Uterus (tissue), 4 donors: ENCODE data around the gene TP53BP1. TPM values are rescaled to one million over a fixed set of nuclear protein-coding genes. Genes with fewer than 3 reads are reported as not detected.

Experiments used
- DNase-seq, 2 donors: peaks; one replicate each; pipeline ENCODE4 v3.0.0-alpha.2; 2019 to 2020
- H3K27ac ChIP-seq, 2 donors: fragments of 200-600 bp; sonication (generic); 1 replicate in 1 of 2; 2 replicates in 1 of 2; pipeline ENCODE4 v1.5.1; 2016 to 2018
- H3K27me3 ChIP-seq, 2 donors: fragments of 200-600 bp; sonication (generic); one replicate each; pipeline ENCODE4 v1.5.1; 2018 to 2019; ENCODE audit warnings: control low read depth in 1 of 2
- H3K36me3 ChIP-seq, 2 donors: fragments of 200-600 bp; sonication (generic); one replicate each; pipeline ENCODE4 v1.5.1; 2019; ENCODE audit warnings: control low read depth in 1 of 2
- H3K4me1 ChIP-seq, 2 donors: fragments of 200-600 bp; sonication (generic); one replicate each; pipeline ENCODE4 v1.5.1; 2018 to 2019; ENCODE audit warnings: control low read depth in 1 of 2
- H3K4me3 ChIP-seq, 2 donors: fragments of 200-600 bp; sonication (generic); 1 replicate in 1 of 2; 2 replicates in 1 of 2; pipeline ENCODE4 v1.5.1; 2018 to 2019; ENCODE audit warnings: mild to moderate bottlenecking in 1 of 2
- H3K9me3 ChIP-seq, 2 donors: fragments of 200-600 bp; sonication (generic); one replicate each; pipeline ENCODE4 v1.5.1; 2019; ENCODE audit warnings: control low read depth in 1 of 2
- POLR2A ChIP-seq, 2 donors: fragments of 450-650 bp; IDR thresholded peaks; one replicate each; pipeline ENCODE4 v1.6.1; 2016; ENCODE audit warnings: antibody characterized with exemption in 2 of 2, mild to moderate bottlenecking in 1 of 2, moderate library complexity in 1 of 2
- intact Hi-C: fragments of 100-400 bp; cut with DNase I; formaldehyde crosslinking; loops from one replicate; pipeline ENCODE4 v1.15.1; 2023; ENCODE audit warnings: low total_unique reads
- total RNA-seq, 4 donors: library from RNA; depleted of rRNA in 3 of 4; stranded (reverse); fragments of >200 nt in 3 of 4; gene quantifications; one replicate each; pipeline versions ENCODE4 v1.1.0 to v1.2.4, GENCODE V29; 2014 to 2023
- TF ChIP-seq, protein P1 (sequence below), 4 experiments: fragments of 200-600 bp in 2 of 4; fragments of 450-650 bp in 2 of 4; sonication (generic) in 2 of 4; IDR thresholded peaks; one replicate each; pipeline ENCODE4 v1.5.1; 2016 to 2019; ENCODE audit warnings: antibody characterized with exemption in 4 of 4, mild to moderate bottlenecking in 2 of 4, moderate library complexity in 1 of 4
- donor health status: DM: yes; HTN: yes; CAD: no.

TP53BP1 gene
- total RNA-seq, 4 donors from 2014 or later: 30.2 to 150 (median 51.4) TPM

DNA sequence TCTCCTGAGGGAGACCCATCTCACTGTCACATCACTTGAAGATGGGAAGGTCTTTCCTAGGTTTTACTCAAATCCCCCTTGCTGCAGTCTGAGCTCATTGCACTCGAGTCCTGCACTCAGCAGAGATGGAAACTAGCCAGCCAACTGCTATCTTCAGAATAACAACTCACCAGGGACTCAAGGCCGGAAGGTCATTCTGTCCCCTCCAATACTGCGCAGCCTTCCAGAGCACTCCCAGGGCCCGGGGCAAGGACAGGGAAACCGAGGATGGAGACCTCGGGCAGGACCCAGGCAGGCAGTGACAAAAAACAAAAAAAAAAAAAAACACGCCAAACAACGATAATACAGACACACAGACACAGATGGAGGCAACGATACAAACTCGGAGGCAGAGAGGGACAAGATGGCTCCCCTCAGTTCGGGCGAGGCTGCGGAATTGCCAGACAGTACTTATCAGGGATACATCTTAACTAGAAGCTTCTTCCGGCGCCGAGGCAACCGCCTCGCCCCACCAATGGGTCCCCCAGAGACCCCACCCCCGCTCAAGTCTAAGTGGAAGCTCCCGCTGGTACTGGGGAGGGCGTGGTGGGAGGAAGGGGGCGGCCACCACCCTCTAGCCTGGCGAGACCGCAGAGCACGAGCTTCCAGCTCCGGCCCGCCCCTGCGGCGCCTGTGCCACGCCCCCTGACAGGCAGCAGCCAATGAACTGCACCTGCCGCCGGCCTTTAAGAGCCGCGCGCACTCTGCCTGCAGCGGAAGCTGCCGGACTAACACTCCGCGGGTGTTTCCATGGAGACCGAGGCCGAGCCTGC, 17.4 kb upstream of the TP53BP1 start:
- no peaks in the 10 kb centered on the region for H3K27me3 ChIP-seq
- H3K4me1 ChIP-seq: peaks cover under 1 to 13% of the 10 kb centered on the region in 2 donors
- intact Hi-C loops: no loop called here
- TF ChIP-seq, protein P1, sequence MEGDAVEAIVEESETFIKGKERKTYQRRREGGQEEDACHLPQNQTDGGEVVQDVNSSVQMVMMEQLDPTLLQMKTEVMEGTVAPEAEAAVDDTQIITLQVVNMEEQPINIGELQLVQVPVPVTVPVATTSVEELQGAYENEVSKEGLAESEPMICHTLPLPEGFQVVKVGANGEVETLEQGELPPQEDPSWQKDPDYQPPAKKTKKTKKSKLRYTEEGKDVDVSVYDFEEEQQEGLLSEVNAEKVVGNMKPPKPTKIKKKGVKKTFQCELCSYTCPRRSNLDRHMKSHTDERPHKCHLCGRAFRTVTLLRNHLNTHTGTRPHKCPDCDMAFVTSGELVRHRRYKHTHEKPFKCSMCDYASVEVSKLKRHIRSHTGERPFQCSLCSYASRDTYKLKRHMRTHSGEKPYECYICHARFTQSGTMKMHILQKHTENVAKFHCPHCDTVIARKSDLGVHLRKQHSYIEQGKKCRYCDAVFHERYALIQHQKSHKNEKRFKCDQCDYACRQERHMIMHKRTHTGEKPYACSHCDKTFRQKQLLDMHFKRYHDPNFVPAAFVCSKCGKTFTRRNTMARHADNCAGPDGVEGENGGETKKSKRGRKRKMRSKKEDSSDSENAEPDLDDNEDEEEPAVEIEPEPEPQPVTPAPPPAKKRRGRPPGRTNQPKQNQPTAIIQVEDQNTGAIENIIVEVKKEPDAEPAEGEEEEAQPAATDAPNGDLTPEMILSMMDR (IDR thresholded peaks at IDR 0.05): peak in 2 of 4 experiments; percentile 27 to 36
- TF ChIP-seq POLR2A (IDR thresholded peaks at IDR 0.05): peak; percentile 63 to 76
- DNase-seq: peak; percentile 98
- no peaks in the 10 kb centered on the region for H3K36me3 ChIP-seq
- H3K4me3 ChIP-seq: peak overlapping the region; percentile 37 to 55
- peak overlapping the region; percentile 85 to 86 for H3K27ac ChIP-seq
- H3K9me3 ChIP-seq: no peaks in the 10 kb centered on the region

DNA sequence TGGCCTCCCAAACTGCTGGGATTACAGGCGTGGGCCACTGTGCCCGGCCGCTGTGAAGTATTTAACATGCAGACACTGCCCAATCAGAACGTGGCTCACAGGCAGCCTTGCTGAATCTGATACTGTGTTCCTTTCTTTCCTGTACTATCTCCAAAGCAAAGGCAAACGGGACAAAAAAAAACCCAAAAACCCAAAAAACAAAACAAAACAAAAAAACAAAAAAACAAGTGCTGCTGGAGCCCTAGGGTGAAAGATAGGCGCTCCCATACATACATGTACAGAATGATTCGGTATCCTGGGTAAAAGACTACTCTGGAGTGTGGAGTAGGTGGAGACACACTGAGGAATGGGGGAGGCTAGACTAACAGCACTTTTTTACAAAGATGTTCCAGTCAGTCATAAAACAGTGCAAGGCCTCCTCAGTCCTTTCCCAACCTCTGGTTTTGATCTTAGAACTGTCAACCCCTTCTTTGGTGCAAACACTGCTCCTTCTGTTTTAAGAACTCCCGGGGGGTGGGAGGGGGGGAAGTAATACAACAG, 16.8 kb upstream of the TP53BP1 start:
- H3K4me1 ChIP-seq: peaks cover 0 to 13% of the 10 kb centered on the region in 2 donors
- no peaks in the 10 kb centered on the region for H3K36me3 ChIP-seq
- H3K9me3 ChIP-seq: no peaks in the 10 kb centered on the region
- intact Hi-C loops: no loop called here
- no peak for TF ChIP-seq POLR2A (IDR thresholded peaks at IDR 0.05)
- TF ChIP-seq, protein P1 (IDR thresholded peaks at IDR 0.05): no peak
- peak in 1 of 2 donors; percentile 36 for DNase-seq
- peak overlapping the region; percentile 37 to 55 for H3K4me3 ChIP-seq
- peak overlapping the region; percentile 85 to 86 for H3K27ac ChIP-seq
- H3K27me3 ChIP-seq: no peaks in the 10 kb centered on the region

DNA sequence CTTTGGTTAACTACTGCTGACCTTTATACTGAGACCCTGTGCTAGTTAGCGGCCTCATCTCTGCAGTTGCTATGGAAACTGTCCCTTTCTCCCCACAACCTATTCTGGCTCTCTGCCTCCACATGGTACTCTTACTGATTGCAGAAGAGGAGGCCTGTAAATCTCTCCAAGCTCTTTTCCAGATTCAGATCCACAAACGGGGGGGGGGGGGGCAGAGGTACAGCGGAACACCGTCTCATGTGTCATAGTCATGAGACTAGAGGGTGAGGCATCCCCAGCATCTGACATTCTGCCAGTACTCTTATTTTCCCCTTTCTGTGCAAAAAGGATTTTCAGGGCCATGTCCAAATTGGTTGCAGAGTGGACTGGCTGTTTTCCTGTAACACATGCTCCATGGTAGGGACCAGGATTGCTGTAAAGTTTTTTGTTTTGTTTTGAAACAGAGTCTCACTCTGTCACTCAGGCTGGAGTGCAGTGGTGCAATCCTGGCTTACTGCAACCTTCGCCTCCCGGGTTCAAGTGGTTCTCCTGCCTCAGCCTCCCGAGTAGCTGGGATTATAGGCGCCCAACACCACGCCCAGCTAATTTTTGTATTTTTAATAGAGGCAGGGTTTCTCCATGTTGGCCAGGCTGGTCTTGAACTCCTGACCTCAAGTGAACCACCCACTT, 16.2 kb upstream of the TP53BP1 start:
- Histone ChIP-seq H3K27ac (peak overlapping the region; percentile 85 to 86), H3K9me3 (no peaks in the 10 kb centered on the region), H3K4me1 (peaks cover 0 to 13% of the 10 kb centered on the region in 2 donors), H3K4me3 (peak overlapping the region; percentile 37 to 55), H3K27me3 (no peaks in the 10 kb centered on the region), H3K36me3 (no peaks in the 10 kb centered on the region)
- DNase-seq: peak; percentile 51 to 67
- TF ChIP-seq POLR2A (IDR thresholded peaks at IDR 0.05): no peak
- TF ChIP-seq, protein P1 (IDR thresholded peaks at IDR 0.05): peak in 1 of 4 experiments; percentile 8
- intact Hi-C loops: no loop called here

DNA sequence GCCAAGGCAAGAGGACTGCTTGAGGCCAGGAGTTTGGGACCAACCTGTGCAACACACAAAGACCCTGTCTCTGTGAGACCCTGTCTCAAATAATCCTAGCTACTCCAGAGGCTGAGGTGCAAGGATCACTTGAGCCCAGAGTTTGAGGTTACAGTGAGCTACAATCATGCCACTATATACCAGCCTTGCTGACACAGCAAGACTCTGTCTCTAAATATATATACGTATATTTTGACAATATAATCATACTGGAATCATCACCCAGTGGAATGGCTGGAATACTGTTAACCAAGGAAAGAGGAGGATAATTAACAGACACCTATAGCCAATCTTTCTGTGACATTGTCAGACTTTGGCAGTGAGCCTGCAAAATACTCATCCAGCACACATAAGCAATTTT, 15.5 kb upstream of the TP53BP1 start:
- no peaks in the 10 kb centered on the region for H3K27me3 ChIP-seq

More for the DNA sequence above, 15.5 kb upstream of the TP53BP1 start:
- no peak for TF ChIP-seq POLR2A (IDR thresholded peaks at IDR 0.05)
- TF ChIP-seq, protein P1 (IDR thresholded peaks at IDR 0.05): no peak
- Histone ChIP-seq H3K27ac (peak overlapping the region; percentile 85 to 86), H3K4me1 (peaks cover 0 to 13% of the 10 kb centered on the region in 2 donors), H3K36me3 (no peaks in the 10 kb centered on the region), H3K9me3 (no peaks in the 10 kb centered on the region), H3K4me3 (no peak overlapping the region)
- intact Hi-C loops: no loop called here
- no peak for DNase-seq
